Activated CD4-positive, alpha-beta memory T cell treated with anti-CD3 and anti-CD28 coated beads, Interleukin-2, amount 10 ng/mL, durations not matched to agents 7 days and 5 days (primary cell): Measurements from ENCODE around the gene LIN52. TPM values are rescaled to one million over a fixed set of nuclear protein-coding genes. Genes with fewer than 3 reads are reported as not detected.

Experiments
- CTCF ChIA-PET: fragments of 350-600 bp; sonication (Branson Sonifier 250); formaldehyde crosslinking; loops from one replicate; lab custom pipeline; 2021; ENCODE audit warnings: antibody characterized with exemption, inconsistent platforms; lab: Charles Lee
- POLR2A ChIA-PET: fragments of 350-600 bp; sonication (Branson Sonifier 250); formaldehyde crosslinking; loops from one replicate; lab custom pipeline; 2021; ENCODE audit warnings: antibody characterized with exemption; lab: Charles Lee
- DNase-seq: peaks from one replicate; pipeline ENCODE4 v3.0.0-alpha.2; 2020
- H3K27ac Mint-ChIP-seq: one replicate; pipeline ENCODE4 v1.8.0; 2021; ENCODE audit warnings: mild to moderate bottlenecking, mixed read lengths
- H3K27me3 Mint-ChIP-seq: one replicate; pipeline ENCODE4 v1.8.0; 2021; ENCODE audit warnings: mixed read lengths
- H3K36me3 Mint-ChIP-seq: one replicate; pipeline ENCODE4 v1.8.0; 2021; ENCODE audit warnings: low read depth, mixed read lengths
- H3K4me1 Mint-ChIP-seq: one replicate; pipeline ENCODE4 v1.8.0; 2021; ENCODE audit warnings: mixed read lengths
- H3K4me3 Mint-ChIP-seq: one replicate; pipeline ENCODE4 v1.8.0; 2021; ENCODE audit warnings: mild to moderate bottlenecking, mixed read lengths
- H3K9me3 Mint-ChIP-seq: one replicate; pipeline ENCODE4 v1.8.0; 2021; ENCODE audit warnings: mixed read lengths
- total RNA-seq, 2 experiments: library from RNA; stranded (reverse); gene quantifications; one replicate each; pipeline ENCODE4 v1.2.3, GENCODE V29; 2021

LIN52 gene
- total RNA-seq, 2 experiments from 2014 or later: 14.5 to 17.6 TPM

GRCh38 chr14:74160763-74161162, 76.0 kb downstream of the LIN52 start:
- no peaks in the 10 kb centered on the region for H3K9me3 Mint-ChIP-seq
- H3K4me3 Mint-ChIP-seq: no peak overlapping the region
- no peaks in the 10 kb centered on the region for H3K4me1 Mint-ChIP-seq
- ChIA-PET CTCF (no interaction called here), POLR2A (no interaction called here)
- peaks cover 6% of the 10 kb centered on the region for H3K36me3 Mint-ChIP-seq
- H3K27ac Mint-ChIP-seq: no peak overlapping the region
- no peaks in the 10 kb centered on the region for H3K27me3 Mint-ChIP-seq
- no peak for DNase-seq

GRCh38 chr14:74161526-74162158, 76.9 kb downstream of the LIN52 start:
- no peaks in the 10 kb centered on the region for H3K9me3 Mint-ChIP-seq
- H3K27me3 Mint-ChIP-seq: no peaks in the 10 kb centered on the region
- H3K4me3 Mint-ChIP-seq: no peak overlapping the region
- H3K36me3 Mint-ChIP-seq: peaks cover 6% of the 10 kb centered on the region
- ChIA-PET CTCF (no interaction called here), POLR2A (no interaction called here)
- no peaks in the 10 kb centered on the region for H3K4me1 Mint-ChIP-seq
- DNase-seq: no peak
- H3K27ac Mint-ChIP-seq: no peak overlapping the region

GRCh38 chr14:74169906-74170305, 85.2 kb downstream of the LIN52 start:
- Mint-ChIP-seq H3K27me3 (no peaks in the 10 kb centered on the region), H3K36me3 (no peaks in the 10 kb centered on the region), H3K27ac (no peak overlapping the region), H3K9me3 (no peaks in the 10 kb centered on the region), H3K4me3 (no peak overlapping the region), H3K4me1 (no peaks in the 10 kb centered on the region)
- no peak for DNase-seq
- POLR2A ChIA-PET: no interaction called here
- CTCF ChIA-PET: no interaction called here

DNA sequence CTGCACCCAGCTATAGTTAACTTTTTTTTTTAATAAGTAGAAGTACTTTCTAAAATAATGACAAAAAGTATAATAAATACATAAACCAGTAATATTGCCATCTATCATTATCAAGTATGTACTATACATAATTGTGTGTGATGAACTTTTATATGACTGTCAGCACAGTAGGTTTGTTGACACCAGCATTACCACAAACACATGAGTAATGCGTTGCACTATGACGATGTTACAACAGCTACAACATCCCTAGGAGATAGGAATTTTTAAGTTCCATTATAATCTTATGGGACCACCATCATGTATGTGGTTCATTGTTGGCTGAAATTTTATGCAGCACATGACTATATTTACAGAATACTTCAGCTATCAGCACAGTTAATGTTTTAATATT, 91.6 kb downstream of the LIN52 start:
- H3K4me1 Mint-ChIP-seq: no peaks in the 10 kb centered on the region
- H3K36me3 Mint-ChIP-seq: no peaks in the 10 kb centered on the region
- DNase-seq: no peak
- POLR2A ChIA-PET: no interaction called here
- H3K4me3 Mint-ChIP-seq: no peak overlapping the region
- no peaks in the 10 kb centered on the region for H3K27me3 Mint-ChIP-seq
- H3K9me3 Mint-ChIP-seq: no peaks in the 10 kb centered on the region
- H3K27ac Mint-ChIP-seq: no peak overlapping the region
- CTCF ChIA-PET: no interaction called here

GRCh38 chr14:74179856-74180255, 95.1 kb downstream of the LIN52 start:
- CTCF ChIA-PET: no interaction called here
- no peak overlapping the region for H3K4me3 Mint-ChIP-seq
- no peaks in the 10 kb centered on the region for H3K36me3 Mint-ChIP-seq
- POLR2A ChIA-PET: no interaction called here
- no peaks in the 10 kb centered on the region for H3K4me1 Mint-ChIP-seq
- no peak for DNase-seq
- no peaks in the 10 kb centered on the region for H3K9me3 Mint-ChIP-seq
- no peaks in the 10 kb centered on the region for H3K27me3 Mint-ChIP-seq
- no peak overlapping the region for H3K27ac Mint-ChIP-seq

DNA sequence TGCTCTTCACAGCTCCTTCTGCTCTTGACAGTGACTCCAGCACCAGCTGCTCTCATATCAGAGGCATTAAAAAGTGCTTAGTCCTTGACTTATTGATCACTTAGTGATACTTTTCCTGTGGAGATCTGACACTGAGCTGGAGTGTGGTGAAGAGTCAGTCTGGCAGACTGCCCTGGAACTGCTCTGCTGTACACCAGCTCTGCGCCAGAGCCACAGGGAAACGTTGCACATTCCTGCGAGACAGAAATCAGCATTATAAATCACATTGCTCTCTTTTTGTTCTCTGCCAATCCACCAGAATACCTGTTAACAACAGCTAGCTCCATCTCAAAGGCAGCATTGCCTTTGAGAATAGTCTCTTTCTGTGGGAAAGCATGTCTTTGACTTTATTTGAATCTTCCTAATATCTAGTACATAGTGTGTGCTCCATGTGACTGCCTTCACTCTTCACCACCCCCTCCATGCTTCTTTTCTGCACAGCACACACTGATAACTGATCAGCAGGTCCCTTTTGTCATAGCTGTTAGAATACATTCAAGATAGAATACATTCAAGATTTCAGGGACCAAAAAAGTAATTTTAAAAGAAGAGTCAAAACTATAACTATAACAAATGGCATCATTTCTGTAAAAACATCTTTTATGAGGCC, 106.3 kb downstream of the LIN52 start:
- Mint-ChIP-seq H3K27me3 (no peaks in the 10 kb centered on the region), H3K27ac (no peak overlapping the region), H3K36me3 (peaks cover 4% of the 10 kb centered on the region), H3K4me1 (no peaks in the 10 kb centered on the region), H3K4me3 (no peak overlapping the region), H3K9me3 (no peaks in the 10 kb centered on the region)
- ChIA-PET POLR2A (no interaction called here), CTCF (no interaction called here)
- DNase-seq: no peak

GRCh38 chr14:74194506-74195274, 109.9 kb downstream of the LIN52 start:
- POLR2A ChIA-PET: no interaction called here
- DNase-seq: no peak
- H3K36me3 Mint-ChIP-seq: peaks cover 11% of the 10 kb centered on the region
- no peak overlapping the region for H3K4me3 Mint-ChIP-seq
- no peaks in the 10 kb centered on the region for H3K9me3 Mint-ChIP-seq
- CTCF ChIA-PET: no interaction called here
- H3K27me3 Mint-ChIP-seq: no peaks in the 10 kb centered on the region
- no peaks in the 10 kb centered on the region for H3K4me1 Mint-ChIP-seq
- no peak overlapping the region for H3K27ac Mint-ChIP-seq

- Mint-ChIP-seq H3K9me3 (no peaks in the 10 kb centered on the region), H3K36me3 (peaks cover 11% of the 10 kb centered on the region), H3K4me3 (no peak overlapping the region), H3K4me1 (no peaks in the 10 kb centered on the region), H3K27me3 (no peaks in the 10 kb centered on the region), H3K27ac (no peak overlapping the region)
- POLR2A ChIA-PET: no interaction called here
- no peak for DNase-seq
- CTCF ChIA-PET: no interaction called here
Observed at GRCh38 chr14:74195623-74196022, 110.9 kb downstream of the LIN52 start.

- Mint-ChIP-seq H3K27ac (no peak overlapping the region), H3K4me3 (no peak overlapping the region), H3K4me1 (no peaks in the 10 kb centered on the region), H3K27me3 (no peaks in the 10 kb centered on the region), H3K9me3 (no peaks in the 10 kb centered on the region), H3K36me3 (peaks cover 10% of the 10 kb centered on the region)
- ChIA-PET CTCF (no interaction called here), POLR2A (no interaction called here)
- no peak for DNase-seq
Observed at GRCh38 chr14:74198441-74199234, 113.9 kb downstream of the LIN52 start.

DNA sequence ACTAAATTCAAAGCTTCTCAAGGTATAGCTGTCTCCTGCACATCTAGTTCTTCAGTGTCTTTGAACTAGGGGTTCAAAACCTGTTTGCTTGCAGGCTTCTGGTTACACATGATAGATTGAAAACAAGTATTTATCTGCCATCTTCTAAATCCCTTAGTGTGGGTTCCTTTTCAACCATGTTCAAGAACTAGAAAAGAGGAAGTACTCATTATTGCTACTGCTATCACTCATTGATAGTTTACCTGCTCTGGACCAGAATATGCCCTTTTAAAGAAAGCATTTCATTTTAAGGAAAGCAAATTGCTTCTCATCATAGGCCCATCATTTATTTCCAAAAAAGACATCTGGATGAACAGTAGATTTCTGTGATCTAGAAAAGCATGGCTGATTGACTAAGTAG, 117.4 kb downstream of the LIN52 start:
- no peaks in the 10 kb centered on the region for H3K27me3 Mint-ChIP-seq
- ChIA-PET POLR2A (no interaction called here), CTCF (interaction anchor here (1.1 kb wide), 1 partner anchor 90 kb away, joined by 3 read pairs; no protein-coding TSS in a partner anchor)
- no peak for DNase-seq
- H3K9me3 Mint-ChIP-seq: no peaks in the 10 kb centered on the region
- no peak overlapping the region for H3K4me3 Mint-ChIP-seq
- no peaks in the 10 kb centered on the region for H3K4me1 Mint-ChIP-seq
- H3K27ac Mint-ChIP-seq: no peak overlapping the region
- peaks cover 10% of the 10 kb centered on the region for H3K36me3 Mint-ChIP-seq

- H3K4me1 Mint-ChIP-seq: no peaks in the 10 kb centered on the region
- no peaks in the 10 kb centered on the region for H3K9me3 Mint-ChIP-seq
- no peak overlapping the region for H3K4me3 Mint-ChIP-seq
- no peak overlapping the region for H3K27ac Mint-ChIP-seq
- ChIA-PET POLR2A (no interaction called here), CTCF (no interaction called here)
- H3K36me3 Mint-ChIP-seq: peaks cover 9% of the 10 kb centered on the region
- H3K27me3 Mint-ChIP-seq: no peaks in the 10 kb centered on the region
- DNase-seq: no peak
Observed at GRCh38 chr14:74203639-74204038, 118.9 kb downstream of the LIN52 start.

GRCh38 chr14:74204491-74204890, 119.7 kb downstream of the LIN52 start:
- Mint-ChIP-seq H3K27ac (no peak overlapping the region), H3K27me3 (no peaks in the 10 kb centered on the region), H3K36me3 (peaks cover 3% of the 10 kb centered on the region), H3K9me3 (no peaks in the 10 kb centered on the region), H3K4me3 (no peak overlapping the region), H3K4me1 (no peaks in the 10 kb centered on the region)
- ChIA-PET POLR2A (no interaction called here), CTCF (no interaction called here)
- no peak for DNase-seq

- Mint-ChIP-seq H3K9me3 (no peaks in the 10 kb centered on the region), H3K4me1 (no peaks in the 10 kb centered on the region), H3K27ac (no peak overlapping the region), H3K4me3 (no peak overlapping the region), H3K27me3 (no peaks in the 10 kb centered on the region), H3K36me3 (peaks cover 3% of the 10 kb centered on the region)
- ChIA-PET CTCF (no interaction called here), POLR2A (no interaction called here)
- DNase-seq: no peak
Observed at GRCh38 chr14:74205882-74206281, 121.1 kb downstream of the LIN52 start.
